Mucosa of descending colon (tissue), 3 donors: ENCODE results near the gene CEMIP. TPM values are rescaled to one million over a fixed set of nuclear protein-coding genes. Genes with fewer than 3 reads are reported as not detected.

Experiments
- ATAC-seq: fragments of 200-7000 bp; cut with Tn5 transposase; one replicate; pipeline ENCODE4 v1.9.1; 2020; ENCODE audit warnings: mild to moderate bottlenecking, moderate library complexity
- DNase-seq, 3 donors: peaks; one replicate each; pipeline ENCODE4 v3.0.0-alpha.2; 2020
- H3K36me3 ChIP-seq: fragments of 200-600 bp; one replicate; pipeline ENCODE4 v1.8.0; 2021; ENCODE audit warnings: low read depth, mild to moderate bottlenecking
- H3K4me1 ChIP-seq: fragments of 200-600 bp; one replicate; pipeline ENCODE4 v1.8.0; 2021; ENCODE audit warnings: low read depth, mild to moderate bottlenecking
- H3K4me3 ChIP-seq: fragments of 200-600 bp; one replicate; pipeline ENCODE4 v1.8.0; 2021; ENCODE audit warnings: mild to moderate bottlenecking
- H3K9me3 ChIP-seq: fragments of 200-600 bp; one replicate; pipeline ENCODE4 v1.8.0; 2021; ENCODE audit warnings: mild to moderate bottlenecking
- intact Hi-C, 2 donors: fragments of 100-400 bp; cut with DNase I in 1 of 2; cut with micrococcal nuclease in 1 of 2; formaldehyde crosslinking; loops; one replicate each; pipeline versions ENCODE4 v1.11.0 to v1.11.1; 2022; cut with DNase I, micrococcal nuclease
- total RNA-seq, 3 donors: library from RNA; stranded (reverse); fragmentation: NEBNext Ultra II Directional in 2 of 3; extraction: Animal tissue kit (Norgen Biotek cat#: 25700) in 2 of 3; gene quantifications; one replicate each; pipeline versions ENCODE4 v1.2.1 to v1.2.4, GENCODE V29; 2021 to 2023
- TF ChIP-seq, protein P1 (sequence below): fragments of 200-600 bp; IDR thresholded peaks from one replicate; pipeline ENCODE4 v1.8.0; 2022; ENCODE audit warnings: antibody characterized with exemption, mild to moderate bottlenecking
- donor health status: DM: no; HTN: no; CAD: no; lungs with moderate emphysema.
- donor health status: DM: no; HTN: no; CAD: no.
- donor health status: DM: no; HTN: yes; CAD: no.

Gene CEMIP
- total RNA-seq, 3 donors from 2014 or later, result 0.63 to 2.2 (median 1.4) TPM

GRCh38 chr15:80779658-80780415 is 667 bp downstream of the CEMIP start:
- Histone ChIP-seq H3K36me3 (no peaks in the 10 kb centered on the region), H3K4me1 (peaks cover 19% of the 10 kb centered on the region), H3K4me3 (no peak overlapping the region), H3K9me3 (no peaks in the 10 kb centered on the region)
- intact Hi-C loops, result loop anchor here (5.0 to 10.0 kb wide), 4 partner anchors 192 to 323 kb away; no protein-coding TSS in a partner anchor
- peak in 2 of 3 donors; percentile 41 to 50 for DNase-seq
- TF ChIP-seq, protein P1, sequence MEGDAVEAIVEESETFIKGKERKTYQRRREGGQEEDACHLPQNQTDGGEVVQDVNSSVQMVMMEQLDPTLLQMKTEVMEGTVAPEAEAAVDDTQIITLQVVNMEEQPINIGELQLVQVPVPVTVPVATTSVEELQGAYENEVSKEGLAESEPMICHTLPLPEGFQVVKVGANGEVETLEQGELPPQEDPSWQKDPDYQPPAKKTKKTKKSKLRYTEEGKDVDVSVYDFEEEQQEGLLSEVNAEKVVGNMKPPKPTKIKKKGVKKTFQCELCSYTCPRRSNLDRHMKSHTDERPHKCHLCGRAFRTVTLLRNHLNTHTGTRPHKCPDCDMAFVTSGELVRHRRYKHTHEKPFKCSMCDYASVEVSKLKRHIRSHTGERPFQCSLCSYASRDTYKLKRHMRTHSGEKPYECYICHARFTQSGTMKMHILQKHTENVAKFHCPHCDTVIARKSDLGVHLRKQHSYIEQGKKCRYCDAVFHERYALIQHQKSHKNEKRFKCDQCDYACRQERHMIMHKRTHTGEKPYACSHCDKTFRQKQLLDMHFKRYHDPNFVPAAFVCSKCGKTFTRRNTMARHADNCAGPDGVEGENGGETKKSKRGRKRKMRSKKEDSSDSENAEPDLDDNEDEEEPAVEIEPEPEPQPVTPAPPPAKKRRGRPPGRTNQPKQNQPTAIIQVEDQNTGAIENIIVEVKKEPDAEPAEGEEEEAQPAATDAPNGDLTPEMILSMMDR, result no peak
- ATAC-seq, result peak; percentile 45

GRCh38 chr15:80780416-80781221 is 1.4 kb downstream of the CEMIP start:
- peaks cover 19% of the 10 kb centered on the region for H3K4me1 ChIP-seq
- peak; percentile 45 for ATAC-seq
- no peaks in the 10 kb centered on the region for H3K9me3 ChIP-seq
- DNase-seq, result peak; percentile 63 to 79 (median 76)
- TF ChIP-seq, protein P1, result no peak
- intact Hi-C loops, result loop anchor here (5.0 to 10.0 kb wide), 2 partner anchors 194 to 323 kb away; no protein-coding TSS in a partner anchor
- no peaks in the 10 kb centered on the region for H3K36me3 ChIP-seq
- H3K4me3 ChIP-seq, result no peak overlapping the region

DNA sequence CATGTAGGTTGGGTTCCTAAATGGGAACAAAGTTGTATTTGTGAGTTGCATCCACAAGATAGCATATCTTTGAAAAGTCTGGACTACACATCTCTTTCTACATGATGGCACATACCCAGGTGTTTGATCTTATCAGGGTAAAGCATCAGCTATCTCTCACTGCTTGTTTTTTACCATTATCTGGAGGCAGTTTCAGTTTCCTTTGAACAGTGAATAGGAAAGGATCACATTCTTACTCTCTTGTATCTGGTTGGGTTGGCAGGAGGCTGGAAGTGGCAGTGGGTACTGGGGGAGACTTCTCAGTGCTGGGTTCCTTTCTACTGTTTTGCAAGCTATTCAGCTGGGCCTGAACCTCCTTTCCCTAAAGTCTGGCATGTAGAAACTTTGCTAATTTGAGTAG is 4.1 kb downstream of the CEMIP start:
- Histone ChIP-seq H3K4me3 (no peak overlapping the region), H3K9me3 (no peaks in the 10 kb centered on the region), H3K4me1 (peaks cover 12% of the 10 kb centered on the region), H3K36me3 (no peaks in the 10 kb centered on the region)
- intact Hi-C loops, result loop anchor here (5.0 to 10.0 kb wide), 2 partner anchors 192 to 326 kb away; no protein-coding TSS in a partner anchor
- no peak for DNase-seq
- no peak for ATAC-seq
- TF ChIP-seq, protein P1, result no peak

GRCh38 chr15:80785335-80785734 is 6.2 kb downstream of the CEMIP start:
- intact Hi-C loops, result loop anchor here in 1 of 2 donors (10.0 kb wide), 1 partner anchor 189 kb away; no protein-coding TSS in a partner anchor

GRCh38 chr15:80785811-80786354 is 6.7 kb downstream of the CEMIP start:
- Histone ChIP-seq H3K36me3 (no peaks in the 10 kb centered on the region), H3K9me3 (no peaks in the 10 kb centered on the region), H3K4me3 (no peak overlapping the region), H3K4me1 (no peaks in the 10 kb centered on the region)
- intact Hi-C loops, result loop anchor here in 1 of 2 donors (10.0 kb wide), 1 partner anchor 189 kb away; no protein-coding TSS in a partner anchor
- DNase-seq (no peak), ATAC-seq (no peak)
- TF ChIP-seq, protein P1, result no peak

More at GRCh38 chr15:80785335-80785734, 6.2 kb downstream of the CEMIP start:
- TF ChIP-seq, protein P1, result no peak
- H3K36me3 ChIP-seq, result no peaks in the 10 kb centered on the region
- H3K4me1 ChIP-seq, result peaks cover 3% of the 10 kb centered on the region
- H3K9me3 ChIP-seq, result no peaks in the 10 kb centered on the region
- ATAC-seq (no peak), DNase-seq (no peak)
- no peak overlapping the region for H3K4me3 ChIP-seq
